Endothelial cell of umbilical vein (primary cell): ENCODE measurements around the gene SUPT5H. TPM values are rescaled to one million over a fixed set of nuclear protein-coding genes. Genes with fewer than 3 reads are reported as not detected.

Experiments
- BruUV-seq: library from RNA; stranded (reverse); fragments of 400-500 nt; replicated peaks from 2 replicates; lab custom pipeline; 2021; lab: Mats Ljungman, UMichigan
- CTCF ChIA-PET: fragments of 300-600, 350-600 bp; sonication (Branson Sonifier 250); formaldehyde crosslinking; loops from one replicate; lab custom pipeline; 2021; ENCODE audit warnings: antibody characterized with exemption, inconsistent platforms; lab: Charles Lee
- POLR2A ChIA-PET: fragments of 300-600, 350-600 bp; sonication (Branson Sonifier 250); formaldehyde crosslinking; loops from one replicate; lab custom pipeline; 2021; ENCODE audit warnings: antibody characterized with exemption, inconsistent platforms; lab: Charles Lee
- DNase-seq: peaks from one replicate; pipeline ENCODE4 v3.0.0-alpha.2; 2011; ENCODE audit warnings: low read depth, low spot score
- FAIRE-seq: peaks from 2 replicates; lab custom pipeline; 2011; peaks lifted over from hg19 to GRCh38; lab: Jason Lieb, UNC
- H2AFZ ChIP-seq: 2 replicates; pipeline ENCODE4 v1.6.0; 2012; ENCODE audit warnings: low read depth, low read length, control low read depth, inconsistent platforms
- H3K27ac ChIP-seq: 2 replicates; pipeline ENCODE4 v1.5.1; 2011; ENCODE audit warnings: low read depth, mild to moderate bottlenecking, control low read depth, low read length, moderate library complexity; ENCODE audit not compliant: insufficient read depth
- H3K27me3 ChIP-seq, 2 experiments: 2 replicates each; pipeline versions ENCODE4 v1.6.0 to v1.6.1; 2011; ENCODE audit warnings: low read length in 2 of 2, mixed read lengths in 1 of 2; ENCODE audit not compliant: control insufficient read depth in 2 of 2, insufficient read depth in 2 of 2
- H3K36me3 ChIP-seq, 2 experiments: 2 replicates in 1 of 2; 3 replicates in 1 of 2; pipeline ENCODE4 v1.5.1; 2011; ENCODE audit warnings: low read length in 2 of 2, mild to moderate bottlenecking in 1 of 2, moderate library complexity in 1 of 2; ENCODE audit not compliant: control insufficient read depth in 2 of 2, insufficient read depth in 2 of 2; ENCODE audit errors: extremely low read depth in 1 of 2
- H3K4me1 ChIP-seq: 3 replicates; pipeline ENCODE4 v1.5.1; 2011; ENCODE audit warnings: mild to moderate bottlenecking, low read length; ENCODE audit not compliant: control insufficient read depth, insufficient read depth; ENCODE audit errors: extremely low read depth
- H3K4me2 ChIP-seq: 2 replicates; pipeline ENCODE4 v1.6.1; 2011; ENCODE audit warnings: low read length, control low read depth, mixed read lengths; ENCODE audit not compliant: insufficient read depth
- H3K4me3 ChIP-seq, 3 experiments: fragments of 200-600 bp in 1 of 3; sonication (generic), shearing (Covaris generic) in 1 of 3; replicated peaks in 1 of 3; 2 replicates each; pipeline ENCODE4 v1.5.1; 2011 to 2016; ENCODE audit warnings: control low read depth in 3 of 3, low read length in 3 of 3, mild to moderate bottlenecking in 2 of 3, inconsistent platforms in 1 of 3, low read depth in 1 of 3, moderate library complexity in 1 of 3; ENCODE audit not compliant: insufficient read depth in 1 of 3
- H3K79me2 ChIP-seq: 2 replicates; pipeline ENCODE4 v1.6.0; 2012; ENCODE audit warnings: low read length, inconsistent platforms; ENCODE audit not compliant: control insufficient read depth, insufficient read depth
- H3K9ac ChIP-seq: replicated peaks from 2 replicates; pipeline ENCODE3; 2011; ENCODE audit warnings: low read length, control low read depth; ENCODE audit not compliant: insufficient read depth; ENCODE audit errors: extremely low read depth
- H3K9me1 ChIP-seq: replicated peaks from 3 replicates; pipeline ENCODE4 v1.6.0; 2011; ENCODE audit warnings: mild to moderate bottlenecking, low read length; ENCODE audit not compliant: control insufficient read depth, insufficient read depth; ENCODE audit errors: extremely low read depth
- H3K9me3 ChIP-seq: replicated peaks from 2 replicates; pipeline ENCODE4 v1.5.1; 2012; ENCODE audit warnings: low read length, inconsistent platforms; ENCODE audit not compliant: control insufficient read depth, insufficient read depth
- H4K20me1 ChIP-seq: replicated peaks from 2 replicates; pipeline ENCODE3; 2011; ENCODE audit warnings: mild to moderate bottlenecking, low read length; ENCODE audit not compliant: control insufficient read depth, insufficient read depth; ENCODE audit errors: extremely low read depth
- CTCF ChIP-seq, 2 donors: IDR thresholded peaks; 1 replicate in 1 of 2; 2 replicates in 1 of 2; pipeline ENCODE4 v1.5.1; 2011; ENCODE audit warnings: low read length in 2 of 2, mild to moderate bottlenecking in 2 of 2, moderate library complexity in 2 of 2, control low read depth in 1 of 2, inconsistent platforms in 1 of 2, low read depth in 1 of 2; ENCODE audit not compliant: insufficient read depth in 1 of 2; ENCODE audit errors: extremely low read depth in 1 of 2
- FOS ChIP-seq: IDR thresholded peaks from 2 replicates; pipeline ENCODE4 v1.6.1; 2011; ENCODE audit warnings: mild to moderate bottlenecking, low read length, moderate library complexity, borderline replicate concordance; ENCODE audit not compliant: insufficient read depth
- GATA2 ChIP-seq: IDR thresholded peaks from 2 replicates; pipeline ENCODE4 v1.7.0; 2011; ENCODE audit warnings: low read depth, mild to moderate bottlenecking, moderate library complexity, mixed read lengths, low read length; ENCODE audit not compliant: insufficient read length, insufficient read depth
- MAX ChIP-seq: IDR thresholded peaks from 2 replicates; pipeline ENCODE4 v1.6.1; 2011; ENCODE audit not compliant: insufficient read depth, insufficient read length
- MYC ChIP-seq: IDR thresholded peaks from one replicate; pipeline ENCODE4 v1.6.1; 2011; ENCODE audit warnings: mild to moderate bottlenecking, low read depth, low read length
- POLR2A ChIP-seq: IDR thresholded peaks from 2 replicates; pipeline ENCODE4 v1.6.1; 2012; ENCODE audit warnings: low read depth, mild to moderate bottlenecking, control low read depth, low read length
- POLR2AphosphoS5 ChIP-seq: IDR thresholded peaks from 2 replicates; pipeline ENCODE4 v1.6.1; 2012; ENCODE audit warnings: low read depth, mild to moderate bottlenecking, control low read depth, low read length, moderate library complexity; ENCODE audit not compliant: insufficient read depth
- dilution Hi-C: fragments of 300-500 bp; cut with MboI; formaldehyde crosslinking; loops from one replicate; pipeline ENCODE4 v1.15.0; 2019; ENCODE audit warnings: low sequenced_read_pairs; ENCODE audit not compliant: extremely low pct_ligation_motif_present
- intact Hi-C: fragments of 100-400 bp; cut with micrococcal nuclease; formaldehyde crosslinking; loops from one replicate; pipeline ENCODE4 v1.10.0; 2022
- polyA plus RNA-seq, 4 experiments: library from polyadenylated mRNA; depleted of rRNA in 3 of 4; stranded (reverse) in 3 of 4; unstranded in 1 of 4; fragments of >200 nt; gene quantifications; 2 replicates each; pipeline versions ENCODE4 v1.2.1 to v1.2.3, GENCODE V29; 2011 to 2012; ENCODE audit warnings: missing spikeins in 1 of 4
- total RNA-seq: library from RNA; stranded (reverse); gene quantifications from 2 replicates; pipeline ENCODE4 v1.2.3, GENCODE V29; 2021

Gene SUPT5H
- total and polyA plus RNA-seq, 2 donors (not counting 3 experiments of a cell fraction or from before 2014, with no cell fraction given) = 87.6 to 120 TPM

DNA sequence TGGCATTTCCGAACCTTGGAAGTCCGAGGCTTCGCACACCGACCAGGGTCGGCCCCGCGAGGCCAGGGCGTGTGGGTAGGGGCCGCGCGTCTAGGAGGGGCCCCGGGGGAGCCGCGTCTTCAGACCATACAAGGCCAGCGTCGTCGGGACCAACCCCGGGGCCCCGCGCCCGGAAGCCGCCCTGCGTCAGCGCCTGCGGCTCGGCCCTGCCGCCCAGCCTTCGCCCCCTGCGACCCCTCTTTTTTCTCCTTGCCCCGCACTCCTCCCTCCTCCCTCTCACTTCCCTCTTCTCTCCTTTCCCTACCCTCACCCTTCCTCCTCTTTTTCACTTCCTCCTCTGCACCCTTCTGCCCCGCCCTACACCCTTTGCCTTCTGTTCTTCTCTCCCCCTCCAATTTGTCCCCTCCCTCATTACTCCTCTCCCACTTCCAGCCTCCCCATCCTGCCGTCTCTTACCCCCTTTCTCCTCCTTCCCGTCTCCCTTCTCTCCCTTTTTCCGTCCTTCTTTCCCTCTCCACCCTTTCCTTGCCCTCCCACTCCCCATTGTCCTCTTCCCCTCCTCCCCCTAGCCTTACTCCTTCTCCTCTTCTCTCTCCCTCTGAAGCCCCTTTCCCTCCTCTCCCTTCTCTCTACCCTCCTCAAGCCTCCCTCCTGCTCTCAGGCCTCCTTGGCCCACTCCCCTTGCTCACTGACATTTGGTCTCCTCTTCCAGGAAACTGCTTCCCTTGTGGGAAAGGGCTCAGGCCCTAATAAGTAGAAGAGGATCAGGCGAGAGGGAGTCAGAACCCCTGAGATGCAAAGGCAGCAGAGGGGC lies 35.2 kb upstream of the SUPT5H start:
- H3K36me3 ChIP-seq = no peaks in the 10 kb centered on the region
- POLR2A ChIA-PET = interaction anchor here (1.0 to 1.4 kb wide), 2 partner anchors 10 to 26 kb away, joined by 3 read pairs; partner anchors contain the start of gene RPS16
- dilution Hi-C loops = no loop called here
- H4K20me1 ChIP-seq = no peaks in the 10 kb centered on the region
- no peaks in the 10 kb centered on the region for H3K27me3 ChIP-seq
- no peaks in the 10 kb centered on the region for H3K9me3 ChIP-seq
- peak overlapping the region; percentile 75 for H3K4me2 ChIP-seq
- CTCF ChIA-PET = no interaction called here
- intact Hi-C loops = no loop called here
- no peaks in the 10 kb centered on the region for H3K9me1 ChIP-seq
- peaks cover 35% of the 10 kb centered on the region for H3K79me2 ChIP-seq
- no TSS peak for BruUV-seq
- peak overlapping the region; percentile 80 for H3K9ac ChIP-seq
- peaks cover 45% of the 10 kb centered on the region for H3K4me1 ChIP-seq
- peak overlapping the region; percentile 34 to 49 (median 38) for H3K4me3 ChIP-seq
- TF ChIP-seq POLR2A = peak; percentile 23
- TF ChIP-seq MYC = no peak
- TF ChIP-seq CTCF (IDR thresholded peaks at IDR 0.05; ENCODE audit: extremely low read depth in 1 of 2, insufficient read depth in 1 of 2, low read depth in 1 of 2, low read length in 2 of 2) = no peak
- no peak for TF ChIP-seq FOS
- peak; percentile 67 for TF ChIP-seq POLR2AphosphoS5
- TF ChIP-seq MAX = no peak
- TF ChIP-seq GATA2 = no peak
- DNase-seq (peak; percentile 68), FAIRE-seq (peak; percentile 58)
- H2AFZ ChIP-seq = peak overlapping the region; percentile 36
- peak overlapping the region; percentile 83 for H3K27ac ChIP-seq
